Measurements from ENCODE around the gene STARD13.

- no peak for TF ChIP-seq RAD21 (IDR thresholded peaks at IDR 0.05; ENCODE audit: low read depth)
- TF ChIP-seq TAF1 (IDR thresholded peaks at IDR 0.05; ENCODE audit: low read depth), result no peak
- no peak for TF ChIP-seq EGR1 (IDR thresholded peaks at IDR 0.05)
- TF ChIP-seq REST (IDR thresholded peaks at IDR 0.05; ENCODE audit: low read depth), result no peak
- no peak for TF ChIP-seq YY1 (IDR thresholded peaks at IDR 0.05; ENCODE audit: low read depth)
- TF ChIP-seq EP300 (IDR thresholded peaks at IDR 0.05; ENCODE audit: borderline replicate concordance), result no peak
- TF ChIP-seq NFIC (IDR thresholded peaks at IDR 0.05), result no peak
- TF ChIP-seq TCF12 (IDR thresholded peaks at IDR 0.05; ENCODE audit: low read depth), result no peak
- no peak for TF ChIP-seq MAX (IDR thresholded peaks at IDR 0.05)
- TF ChIP-seq USF1 (IDR thresholded peaks at IDR 0.05), result no peak
- TF ChIP-seq CEBPB (IDR thresholded peaks at IDR 0.05), result no peak
- no peak for TF ChIP-seq ZBTB7A (IDR thresholded peaks at IDR 0.05; ENCODE audit: low read depth)
- TF ChIP-seq TEAD4 (IDR thresholded peaks at IDR 0.05), result no peak
Measured at GRCh38 chr13:33058776-33059327, 226.7 kb downstream of the STARD13 start.

Data from Ishikawa (cell line).